Measurements from ENCODE around the gene PPM1F.

The PPM1F gene

DNA sequence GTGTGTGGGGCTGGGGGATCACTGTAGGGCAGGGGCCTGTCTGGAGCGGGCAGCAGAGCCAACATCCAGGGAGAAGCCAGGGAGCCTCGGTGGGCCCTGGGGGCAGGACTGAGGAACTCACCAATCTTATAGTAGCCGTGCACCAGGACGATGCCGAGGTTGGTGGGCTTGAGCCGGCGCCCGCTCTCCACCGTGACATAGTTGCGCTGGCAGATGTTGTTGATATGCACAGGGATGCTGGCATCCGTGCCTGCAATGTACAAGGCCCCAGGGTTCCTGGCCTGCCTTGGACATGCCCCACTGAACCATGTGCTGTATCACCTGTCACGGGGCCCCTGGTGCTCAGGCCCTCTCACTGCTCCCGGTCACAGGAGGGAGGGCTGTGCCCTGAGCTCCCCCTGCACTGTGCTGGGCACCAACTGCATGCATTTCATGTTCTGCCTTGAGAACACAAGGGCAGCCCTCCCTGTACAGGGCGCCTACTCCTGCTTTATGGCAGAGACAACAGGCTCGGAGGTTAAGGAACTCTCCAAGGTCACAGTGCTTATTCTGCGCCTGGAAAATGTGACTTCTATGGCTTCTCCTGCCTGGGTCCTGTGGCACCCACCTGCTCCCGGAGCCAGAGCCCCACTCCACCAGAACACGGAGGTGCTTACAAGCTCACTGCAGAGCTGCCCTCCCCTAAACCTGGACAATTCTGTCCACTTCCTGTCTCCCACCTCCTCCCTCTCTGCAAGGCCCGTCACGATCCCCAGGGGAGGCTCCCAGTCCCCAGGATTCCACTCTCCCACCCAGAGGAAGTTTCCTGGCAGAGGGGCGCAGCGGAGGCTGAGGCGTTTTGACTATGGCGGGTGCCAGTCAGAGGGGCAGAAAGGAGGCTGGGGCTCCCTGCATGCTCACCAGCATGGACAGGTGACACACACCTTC, 7.8 kb upstream of the PPM1F start:
- DNase-seq = no peak

DNA sequence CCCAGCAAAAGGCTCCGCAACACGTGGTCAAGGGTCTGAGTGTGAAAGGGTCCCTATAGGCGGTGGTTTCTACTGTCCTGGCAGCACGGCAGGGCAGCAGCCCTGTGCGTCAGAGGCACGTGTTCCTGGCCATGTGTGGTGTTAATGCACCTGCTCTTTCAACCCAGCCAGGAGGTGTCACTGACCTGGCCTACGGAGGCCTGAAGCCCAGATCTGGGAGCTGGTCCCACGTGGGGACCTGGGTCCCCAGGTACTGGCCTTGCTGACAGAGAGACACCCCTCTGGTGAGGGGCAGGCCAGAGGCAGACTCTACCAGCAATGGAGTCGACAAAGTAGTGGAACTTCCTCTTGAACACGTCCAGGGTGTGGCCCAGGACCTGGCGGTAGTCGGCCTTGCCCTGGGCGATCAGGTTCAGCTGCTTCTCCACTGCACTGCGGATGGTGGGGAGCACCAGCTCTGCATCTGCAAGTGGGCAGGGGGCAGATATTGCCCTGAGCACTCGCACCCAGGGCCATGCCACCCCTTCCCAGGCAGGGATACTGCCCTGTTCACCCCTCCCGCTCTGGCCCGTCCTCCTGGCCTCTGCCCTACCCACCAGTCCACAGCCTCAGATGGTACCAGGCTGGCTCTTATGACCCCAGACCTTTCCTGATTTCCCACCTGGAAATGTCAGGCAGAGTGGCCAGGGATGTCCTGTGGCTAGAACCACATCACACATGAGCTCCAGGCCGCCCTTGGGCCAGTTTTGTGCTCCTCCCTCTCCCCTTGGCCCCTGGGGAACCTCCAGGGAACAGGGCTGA, 6.8 kb upstream of the PPM1F start:
- no peak for DNase-seq

DNA sequence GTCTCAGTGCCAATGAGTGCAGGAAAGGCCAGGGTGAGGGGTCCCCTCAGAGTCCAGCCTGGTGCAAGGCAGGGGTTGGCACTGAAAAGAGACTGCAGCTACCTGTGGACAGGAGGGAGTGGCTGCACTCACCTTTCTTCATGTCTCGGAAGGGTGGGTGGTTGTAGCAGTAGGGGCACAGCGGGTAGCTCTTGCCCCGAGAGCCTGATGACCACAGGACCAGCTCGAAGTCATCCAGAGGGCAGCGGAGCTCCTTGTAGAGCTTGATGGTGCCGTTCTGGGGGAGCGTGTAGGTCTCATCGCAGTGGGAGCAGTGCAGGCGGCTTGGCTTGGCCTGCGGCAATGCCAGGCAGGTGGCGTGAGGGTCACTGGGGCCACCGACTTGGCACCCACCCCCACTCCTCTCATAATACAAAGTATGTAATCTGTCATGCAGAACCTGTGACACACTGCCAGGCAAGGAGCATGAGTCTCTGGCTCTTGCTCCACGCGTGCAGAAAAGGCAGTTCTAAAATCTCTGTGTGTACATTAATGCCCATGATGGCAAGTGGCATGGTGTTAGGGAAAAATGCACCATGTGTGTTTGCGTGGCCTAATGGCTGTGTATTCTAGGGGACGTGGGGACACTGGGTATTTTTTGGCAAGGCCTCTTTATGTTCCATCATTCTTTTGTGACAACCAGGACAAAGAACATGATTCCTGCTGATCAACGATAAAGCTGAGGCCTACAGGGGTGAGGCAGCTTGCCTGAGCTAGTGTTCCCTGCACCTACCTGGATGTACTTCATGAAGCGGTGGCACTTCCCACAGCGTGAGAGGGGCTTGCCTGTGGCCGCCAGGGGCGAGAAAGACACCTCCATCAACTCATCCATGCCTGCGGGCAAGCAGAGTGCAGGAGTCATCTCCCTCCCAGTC, 6.0 kb upstream of the PPM1F start:
- DNase-seq = no peak

DNA sequence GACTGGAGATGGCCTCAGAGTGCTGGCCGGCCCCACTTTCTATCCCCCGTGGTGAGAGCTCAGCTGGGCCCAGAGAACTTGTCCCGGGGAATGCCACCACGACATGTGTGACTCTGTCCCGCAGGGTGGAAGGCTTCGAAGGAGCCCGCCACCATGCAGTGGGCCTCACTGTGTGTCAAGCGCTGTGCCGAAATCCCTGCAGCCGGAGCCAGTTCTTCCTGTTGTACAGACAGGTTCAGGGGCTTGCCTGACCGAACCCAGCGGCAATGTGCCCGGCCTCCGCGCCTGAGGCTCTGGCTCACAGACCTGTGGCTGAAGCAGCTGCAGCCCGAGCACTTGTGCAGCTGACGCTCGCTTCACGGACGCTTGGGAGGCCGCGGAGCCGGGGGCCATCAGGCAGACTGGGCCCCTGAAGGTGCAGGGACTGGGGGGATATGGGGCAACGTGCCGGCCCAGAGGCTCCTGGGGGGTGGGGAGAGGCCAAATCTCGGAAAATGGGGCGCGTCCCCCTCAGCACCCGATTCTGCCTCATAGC, 650 bp downstream of the PPM1F start:
- DNase-seq = peak; percentile 44

DNA sequence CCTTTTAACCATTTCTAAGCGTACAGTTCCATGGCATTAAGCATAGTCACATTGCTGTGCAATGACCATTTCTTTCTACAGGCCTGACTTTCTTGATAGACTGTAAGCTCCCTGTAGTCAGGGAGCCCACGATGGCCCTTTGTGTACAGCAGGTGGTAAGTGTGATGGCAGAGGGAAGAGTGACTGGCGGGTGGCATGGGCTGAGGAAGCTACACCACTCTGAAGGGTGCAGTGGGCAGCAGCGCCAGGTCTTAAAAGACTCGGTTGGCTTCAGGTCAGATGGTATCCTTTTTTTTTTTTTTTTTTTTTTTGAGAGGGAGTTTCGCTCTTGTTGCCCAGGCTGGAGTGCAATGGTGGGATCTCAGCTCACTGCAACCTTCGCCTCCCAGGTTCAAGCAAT, 1.6 kb downstream of the PPM1F start:
- no peak for DNase-seq

DNA sequence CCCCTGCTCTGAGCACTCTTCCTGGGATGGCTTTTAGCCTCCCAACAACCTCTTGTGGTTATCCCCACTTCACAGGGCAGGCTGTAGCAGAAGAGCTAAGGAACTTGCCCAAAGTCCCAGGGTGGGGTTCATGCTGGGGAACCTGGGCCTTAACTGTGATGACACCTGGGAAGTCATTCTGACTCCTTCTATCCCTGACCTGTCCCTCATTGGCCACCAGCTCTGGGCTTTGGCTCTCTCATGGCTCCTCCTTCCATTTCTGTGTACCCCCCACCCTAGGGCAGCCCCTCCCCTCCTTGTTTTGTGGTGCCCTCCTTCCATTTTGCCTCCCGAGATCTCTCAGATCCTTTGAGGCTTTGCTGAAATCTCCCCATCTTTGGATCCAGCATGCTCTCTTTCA, 2.7 kb downstream of the PPM1F start:
- no peak for DNase-seq

DNA sequence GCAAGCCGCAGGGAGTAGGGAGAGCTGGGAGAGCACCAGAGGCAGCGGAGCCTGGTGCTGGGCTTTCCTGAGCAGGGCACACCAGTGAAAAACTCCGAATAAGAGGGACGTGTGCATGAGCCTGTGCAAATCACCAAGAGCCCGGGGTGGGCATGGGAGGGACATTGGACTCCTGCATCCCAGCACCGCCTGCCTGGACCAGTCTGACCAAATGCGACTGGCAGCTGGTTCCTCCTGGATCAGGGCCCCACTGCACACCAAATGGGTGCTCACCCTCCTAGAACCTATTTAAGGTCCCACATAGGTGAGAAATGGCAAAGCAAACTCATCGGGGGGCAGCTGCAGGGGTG, 3.1 kb downstream of the PPM1F start:
- no peak for DNase-seq

DNA sequence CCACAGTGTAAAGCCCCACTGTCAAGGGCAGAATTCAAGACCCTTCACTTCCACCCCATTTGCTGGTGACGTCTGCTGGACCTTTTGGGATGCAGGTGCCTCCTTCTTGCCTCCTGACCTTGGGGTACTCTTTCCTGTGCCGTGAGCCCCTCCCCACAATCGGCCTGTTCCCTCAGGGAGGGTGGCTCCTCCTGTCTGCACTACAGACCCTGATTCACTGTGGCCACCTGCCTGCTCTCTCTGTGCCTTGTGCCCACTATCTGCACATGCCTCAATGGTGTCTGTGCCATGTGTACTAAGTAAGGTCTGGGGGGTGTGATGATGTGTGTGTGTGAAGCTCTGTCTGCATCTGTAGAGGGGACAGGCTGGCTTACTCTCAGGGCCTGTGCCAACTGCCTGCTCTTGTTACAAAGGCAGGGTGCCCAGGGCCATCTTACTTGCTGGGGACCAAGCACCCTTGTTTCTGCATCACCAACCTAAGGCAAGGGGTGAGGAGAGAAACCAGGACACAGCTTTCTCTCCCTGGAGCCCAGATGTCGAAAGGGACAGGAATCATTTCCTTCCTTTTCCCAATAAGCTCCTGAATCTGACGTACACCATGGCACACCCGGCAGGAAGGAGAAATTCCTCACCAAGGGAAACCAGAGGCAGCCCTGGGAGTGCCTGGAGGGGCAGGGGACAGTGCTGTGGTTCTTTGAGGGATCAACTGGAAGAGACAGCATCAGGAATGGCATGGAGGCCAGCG, 3.7 kb downstream of the PPM1F start:
- DNase-seq = no peak

DNA sequence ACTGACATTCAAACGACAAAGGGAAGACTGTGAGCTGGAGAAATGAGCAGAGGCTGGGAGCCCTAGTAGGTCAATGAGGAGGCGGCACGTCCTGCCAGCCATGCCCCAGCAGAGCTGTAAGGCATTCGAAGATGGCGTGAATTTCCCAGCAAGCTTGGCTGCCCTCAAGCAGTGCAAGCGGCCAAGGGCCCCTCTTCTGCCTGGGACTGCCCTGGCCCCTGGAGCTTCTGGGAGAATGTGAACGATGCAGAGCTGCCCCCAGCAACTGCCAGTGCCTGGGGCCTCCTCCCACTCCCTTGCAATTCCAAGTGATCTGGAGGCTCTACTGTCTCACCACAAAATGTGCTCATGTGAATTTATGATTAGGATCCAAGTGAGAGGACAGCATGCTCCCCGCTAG, 4.3 kb downstream of the PPM1F start:
- DNase-seq = no peak

DNA sequence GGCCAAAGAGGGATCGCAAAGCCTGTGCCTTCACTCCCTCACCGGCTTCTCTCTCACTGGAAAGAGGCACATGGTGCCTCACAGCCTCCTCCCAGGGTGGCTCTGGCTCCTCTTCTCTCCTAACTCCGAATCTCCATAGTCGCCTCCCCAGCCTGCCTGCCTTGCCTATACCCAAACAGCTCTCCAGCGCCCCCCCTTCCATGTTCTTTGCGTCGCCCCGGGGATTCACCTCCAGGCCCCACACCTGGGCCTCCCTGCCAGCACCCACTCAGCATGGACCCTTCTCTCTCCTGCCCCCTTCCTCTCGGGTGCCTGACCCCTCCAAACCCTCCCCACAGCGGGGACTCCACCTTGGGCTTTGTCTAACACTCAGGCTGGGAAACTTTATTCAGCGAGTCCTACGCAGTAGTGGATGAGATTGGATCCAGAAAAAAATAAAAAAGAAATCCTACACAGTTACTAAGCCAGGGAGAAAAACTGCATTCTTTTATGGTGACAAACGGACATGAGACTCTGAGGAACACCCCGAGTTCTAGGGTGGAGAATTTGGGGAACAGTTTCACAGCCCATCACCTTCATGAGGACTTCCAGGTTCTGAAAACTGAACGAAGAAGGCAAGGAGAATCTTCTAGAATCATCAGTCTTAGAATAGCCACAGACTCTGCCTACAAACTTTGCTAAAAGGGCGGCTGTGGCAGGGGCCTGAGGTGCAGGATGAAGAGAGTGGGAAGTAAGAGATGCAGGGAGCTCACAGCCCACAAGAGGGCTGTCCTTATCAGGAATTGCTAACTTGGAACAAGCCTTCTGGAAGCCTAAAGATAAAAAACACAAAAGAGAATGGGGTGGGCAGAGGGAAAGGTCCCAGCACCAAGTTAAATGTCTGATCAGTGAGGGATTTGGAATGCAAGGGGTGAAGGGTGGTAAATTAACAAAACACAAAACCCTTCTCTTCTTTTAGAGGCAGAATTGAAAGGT, 5.3 kb downstream of the PPM1F start:
- no peak for DNase-seq

DNA sequence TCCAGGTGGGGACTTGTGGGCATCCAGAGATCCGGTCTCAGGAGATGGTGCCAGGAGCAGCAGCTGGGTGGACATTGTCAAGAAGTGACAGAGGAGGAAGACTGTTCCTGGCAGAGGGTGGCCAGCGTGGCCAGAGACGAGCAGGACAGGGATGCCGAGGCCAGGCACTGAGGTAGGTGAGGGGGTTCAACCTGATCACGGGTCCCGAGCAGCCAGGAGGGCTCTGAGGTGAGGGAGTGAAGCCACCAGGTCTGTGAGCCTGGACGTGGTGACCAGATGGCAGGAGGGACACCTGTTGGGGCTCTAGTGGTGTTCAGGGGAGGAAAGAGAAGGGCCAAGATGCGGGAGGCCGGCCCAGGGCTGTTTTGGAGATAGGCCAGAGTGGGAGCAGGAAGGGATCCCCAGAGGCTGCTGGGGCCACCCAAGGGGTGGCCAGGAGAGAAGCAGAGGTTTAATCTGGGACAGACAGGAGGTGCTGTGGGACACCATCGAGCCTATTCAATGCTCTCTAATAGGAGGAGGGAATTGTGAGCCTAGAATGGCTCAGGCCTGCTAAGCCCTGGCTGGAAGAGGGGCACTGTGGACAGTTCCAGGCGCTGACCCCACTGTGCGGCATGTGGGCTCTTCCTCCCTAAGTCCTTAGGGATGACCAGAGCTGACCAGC, 6.3 kb downstream of the PPM1F start:
- no peak for DNase-seq

DNA sequence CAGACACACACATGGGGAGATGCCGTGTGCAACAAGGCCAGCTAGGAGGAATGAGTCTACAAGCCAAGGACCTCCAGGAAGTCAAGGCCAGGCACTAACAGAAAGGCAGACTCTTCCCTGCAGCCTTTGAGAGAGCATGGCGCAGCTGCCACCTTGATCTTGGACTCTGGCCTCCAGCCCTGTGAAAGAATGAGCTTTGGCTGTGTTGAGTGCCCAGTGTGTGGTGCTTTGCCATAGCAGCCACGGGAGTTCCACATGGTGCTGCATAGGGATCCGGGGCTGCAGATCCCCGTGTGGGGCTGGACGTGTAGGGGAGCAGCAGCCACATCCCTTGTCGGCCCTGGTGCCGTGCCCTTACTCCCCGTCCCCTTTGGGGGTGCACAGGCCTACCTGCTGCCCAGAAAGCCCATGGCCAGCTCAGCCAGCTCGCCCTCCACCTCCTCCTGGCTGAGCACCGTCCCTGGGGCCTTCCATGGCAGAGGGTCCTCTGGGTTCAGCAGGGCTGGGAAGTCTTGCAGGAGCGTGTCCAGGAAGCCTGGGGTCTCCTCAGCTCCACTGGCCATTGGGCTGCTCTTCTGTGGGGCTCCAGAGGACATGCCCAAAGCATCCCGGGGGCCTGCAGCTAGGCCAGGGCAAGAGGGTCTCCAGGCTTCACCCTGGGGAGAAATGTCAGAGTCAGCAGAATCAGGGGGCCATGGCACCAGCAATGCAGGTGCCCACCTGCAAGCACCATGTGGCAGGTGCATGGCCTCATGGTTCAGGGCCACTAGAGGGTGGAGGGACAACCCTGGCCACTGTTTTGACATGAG, 7.0 kb downstream of the PPM1F start:
- no peak for DNase-seq

DNA sequence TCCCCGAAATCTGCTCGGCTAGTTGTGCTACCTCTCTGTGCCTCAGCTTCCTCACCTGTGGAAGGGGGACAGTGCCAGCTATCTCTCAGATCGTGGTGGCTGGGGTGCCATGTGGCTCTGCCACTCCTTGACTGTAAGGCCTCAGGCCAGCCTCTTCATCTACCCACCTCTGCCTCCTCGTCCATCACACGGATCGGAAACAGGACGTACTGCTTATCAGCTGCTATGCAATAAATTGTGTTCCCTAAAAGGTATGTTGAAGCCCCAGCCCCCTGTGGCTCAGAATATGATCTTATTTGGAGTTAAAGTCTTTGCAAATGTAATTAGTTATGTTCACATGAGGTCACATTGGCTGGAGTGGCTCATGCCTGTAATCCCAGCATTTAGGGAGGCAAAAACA, 7.8 kb downstream of the PPM1F start:
- no peak for DNase-seq

DNA sequence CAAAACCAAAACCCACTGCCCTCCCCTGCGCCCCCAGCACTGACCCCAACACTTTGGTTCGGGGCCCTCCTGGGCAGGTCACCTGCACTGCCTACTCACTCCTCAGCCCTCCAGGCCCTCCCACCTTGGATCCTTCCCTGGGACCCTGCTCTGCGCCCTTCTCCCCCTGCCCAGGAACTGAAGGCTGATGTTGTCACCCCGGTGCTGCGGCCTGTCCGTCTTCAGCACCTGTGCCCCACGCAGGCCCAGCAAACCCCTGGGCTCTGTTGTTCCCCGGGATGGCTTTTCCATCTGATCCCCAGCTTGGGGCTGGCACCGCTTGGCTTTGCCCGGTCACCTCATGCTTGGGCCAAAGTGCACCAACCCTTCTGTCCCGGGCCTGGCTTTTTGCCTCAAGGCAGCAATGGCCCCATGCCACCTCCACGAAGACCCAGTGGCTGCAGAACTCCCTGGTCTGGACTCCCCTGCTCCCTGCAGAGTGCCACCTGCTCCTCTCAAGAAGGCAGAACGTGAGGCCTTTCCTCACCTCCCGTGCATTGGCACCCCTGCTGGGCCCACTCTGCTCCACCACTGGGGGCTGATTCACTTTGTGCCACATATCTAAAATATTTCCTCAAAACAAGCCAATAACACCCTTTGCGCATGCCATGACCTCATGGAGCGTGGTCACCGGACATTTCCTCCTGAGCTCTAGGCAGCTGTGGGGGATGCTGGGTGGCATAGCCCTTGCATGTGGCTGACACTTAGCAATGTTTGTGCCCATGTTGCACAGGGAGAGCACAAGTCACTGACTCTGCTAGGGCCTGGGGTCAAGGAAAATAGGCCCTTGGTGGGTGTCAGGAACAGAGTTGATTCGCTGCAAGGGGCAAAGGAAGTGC, 8.8 kb downstream of the PPM1F start:
- no peak for DNase-seq

DNA sequence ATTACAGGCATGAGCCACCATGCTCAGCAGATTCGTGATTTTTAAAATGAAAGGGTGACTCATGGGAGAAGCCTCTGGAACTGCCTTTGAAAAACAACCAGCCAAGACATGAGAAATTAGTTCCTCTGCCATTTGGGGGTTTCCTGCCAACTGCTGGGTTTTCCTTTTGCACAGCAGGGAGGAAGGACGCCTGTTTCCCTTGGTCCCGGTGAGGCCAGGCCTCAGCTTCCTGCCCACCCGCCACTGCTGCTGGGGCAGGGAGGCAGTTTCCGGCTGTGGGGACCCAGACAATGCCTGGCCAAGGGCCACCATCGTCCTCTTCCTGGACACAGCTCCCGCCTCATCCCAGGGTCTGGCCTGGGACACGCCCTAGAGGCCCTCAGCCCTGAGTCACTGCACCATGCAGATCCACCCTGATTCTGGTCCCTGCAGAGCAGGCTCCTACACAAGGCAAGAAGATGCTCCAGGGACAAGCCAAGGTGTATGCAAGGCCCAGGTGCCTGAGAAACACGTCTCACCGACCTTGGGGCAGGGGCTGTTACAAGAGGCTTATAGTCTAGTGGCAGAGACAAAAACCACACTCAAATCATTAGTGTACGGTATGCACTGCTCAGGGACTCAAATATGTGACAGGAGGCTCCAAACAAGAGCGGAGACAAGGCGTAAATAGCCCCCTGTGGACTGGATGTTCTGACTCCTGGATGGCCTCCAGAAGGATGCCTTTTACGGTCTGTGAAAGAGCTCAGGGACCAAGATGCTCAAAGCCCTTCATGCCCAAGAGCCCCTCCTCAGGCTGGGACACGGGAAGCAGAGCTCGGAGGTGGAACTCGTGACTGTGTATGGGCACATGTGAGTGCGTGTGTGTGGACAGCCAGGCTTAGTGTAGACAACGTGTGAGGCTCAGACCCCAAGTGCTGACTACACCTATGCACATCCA, 10.0 kb downstream of the PPM1F start:
- DNase-seq = no peak

DNA sequence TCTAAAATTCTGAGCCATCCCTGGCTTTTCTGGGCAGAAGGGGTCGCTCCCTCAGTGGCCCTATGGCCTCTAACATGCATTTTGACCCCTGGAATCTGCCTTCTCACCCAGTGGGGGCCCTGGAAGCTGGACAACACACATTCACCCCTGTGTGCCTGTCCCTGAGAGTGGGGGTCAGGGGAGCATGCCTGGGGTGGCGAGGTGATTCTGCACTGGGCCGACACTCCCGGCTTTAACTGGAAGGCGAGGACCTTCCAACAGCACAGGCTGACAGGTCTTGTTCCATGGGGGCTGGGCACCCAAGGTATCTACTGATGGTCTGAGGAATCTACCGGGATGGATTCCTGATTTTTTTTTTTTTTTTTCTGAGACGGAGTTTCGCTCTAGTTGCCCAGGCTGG, 10.7 kb downstream of the PPM1F start:
- DNase-seq = no peak

DNA sequence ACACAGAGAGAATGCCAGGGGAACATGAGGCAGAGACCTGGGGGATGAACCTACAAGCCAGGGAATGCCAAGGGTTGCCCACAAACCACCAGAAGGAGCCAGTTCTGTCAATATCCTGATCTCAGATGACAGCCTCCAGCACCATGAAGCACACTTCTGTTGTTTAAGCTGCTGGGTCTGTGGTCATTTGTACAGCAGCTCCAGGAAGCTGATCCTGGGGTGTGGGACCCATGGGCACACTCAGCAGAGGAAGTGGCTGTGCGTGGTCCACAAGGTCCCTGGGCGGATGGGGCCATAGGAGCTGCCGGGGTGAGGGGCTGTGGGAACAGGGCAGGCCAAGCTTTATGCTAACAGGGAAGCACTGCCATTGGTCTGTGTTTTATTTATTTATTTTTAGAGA, 12.1 kb downstream of the PPM1F start:
- DNase-seq = no peak
